IPS DF 4.7 (cell line): ENCODE data around the gene EXOC4.

Source experiments
- DNase-seq: peaks from one replicate; pipeline ENCODE4 v3.0.0-alpha.2; 2013; ENCODE audit warnings: low spot score; ENCODE audit errors: extremely low read depth

The EXOC4 gene

DNA sequence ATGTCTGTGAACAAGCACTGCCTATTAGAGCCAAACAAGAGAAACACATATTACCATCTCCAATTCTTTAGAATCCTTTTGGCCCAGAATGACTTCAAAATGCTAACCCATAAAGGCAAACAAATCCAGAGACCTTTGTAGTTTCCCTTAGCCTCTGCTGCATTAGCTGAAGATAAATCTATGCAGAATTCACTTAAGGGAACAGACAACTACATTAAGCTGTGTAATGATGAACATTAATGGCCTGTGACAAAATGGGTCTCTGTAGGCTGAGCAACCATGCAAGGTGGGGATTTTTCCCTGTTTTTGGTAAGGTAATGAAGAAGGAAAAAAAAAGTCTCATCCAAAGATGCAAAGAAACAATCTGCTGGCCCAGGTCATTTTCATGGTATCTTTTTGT is 411.6 kb downstream of the EXOC4 start:
- DNase-seq = no peak

GRCh38 chr7:133668296-133669060 is 415.6 kb downstream of the EXOC4 start:
- no peak for DNase-seq

GRCh38 chr7:133669061-133669455 is 416.2 kb downstream of the EXOC4 start:
- no peak for DNase-seq

DNA sequence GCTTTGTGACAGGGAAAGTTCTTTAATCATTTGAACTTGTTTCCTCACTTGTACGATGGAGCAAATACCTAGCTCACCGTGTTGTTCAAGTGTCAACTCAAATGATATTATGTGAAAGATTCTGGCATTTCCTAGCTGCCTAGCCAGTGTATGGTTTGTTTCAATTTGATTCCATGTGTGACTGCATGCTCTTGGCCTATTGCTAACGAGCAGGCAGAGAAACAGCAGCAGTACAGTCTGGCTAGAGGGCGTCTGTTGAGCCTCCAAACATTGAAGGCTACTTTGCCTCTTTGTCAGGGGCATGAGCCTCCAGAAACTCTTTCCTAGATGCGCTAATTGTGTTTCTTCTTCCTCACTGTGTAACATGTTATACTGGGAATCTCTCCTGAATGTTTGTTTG is 417.4 kb downstream of the EXOC4 start:
- DNase-seq = no peak

GRCh38 chr7:133672866-133673265 is 420.0 kb downstream of the EXOC4 start:
- no peak for DNase-seq

- DNase-seq = no peak
Observed at GRCh38 chr7:133674079-133674763, 421.3 kb downstream of the EXOC4 start.

DNA sequence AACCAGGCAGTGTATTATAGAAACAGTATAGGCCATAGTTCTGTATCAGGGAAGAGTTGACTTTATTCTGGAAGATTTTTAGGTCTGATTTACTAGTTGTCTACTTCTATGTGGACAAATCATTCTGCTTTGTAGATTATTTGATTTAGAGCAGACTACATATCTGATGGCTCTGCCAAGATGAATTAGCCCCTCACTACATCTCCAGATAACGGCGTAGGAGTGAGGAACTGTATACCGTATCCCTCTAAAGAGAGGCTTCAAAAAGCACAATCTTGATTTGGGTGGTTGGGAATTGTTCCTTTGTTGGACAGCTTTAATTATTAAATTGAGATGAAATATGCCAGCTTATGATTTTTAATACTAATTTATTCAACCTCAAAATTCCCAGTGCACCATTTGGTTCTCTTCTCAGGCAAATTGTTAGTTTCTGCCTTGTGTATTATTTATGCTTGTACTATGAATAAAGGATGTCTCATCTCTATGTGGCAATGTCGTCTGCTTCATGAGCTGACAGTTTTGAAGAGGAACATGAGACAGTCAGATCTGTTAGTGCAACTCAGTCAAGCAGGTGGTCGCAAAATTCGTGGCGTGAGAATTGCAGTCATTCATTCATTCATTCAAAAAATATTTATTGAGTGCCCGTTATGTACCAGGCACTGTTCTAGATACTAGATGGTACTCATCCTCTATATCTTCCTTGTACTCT is 422.8 kb downstream of the EXOC4 start:
- DNase-seq = no peak

DNA sequence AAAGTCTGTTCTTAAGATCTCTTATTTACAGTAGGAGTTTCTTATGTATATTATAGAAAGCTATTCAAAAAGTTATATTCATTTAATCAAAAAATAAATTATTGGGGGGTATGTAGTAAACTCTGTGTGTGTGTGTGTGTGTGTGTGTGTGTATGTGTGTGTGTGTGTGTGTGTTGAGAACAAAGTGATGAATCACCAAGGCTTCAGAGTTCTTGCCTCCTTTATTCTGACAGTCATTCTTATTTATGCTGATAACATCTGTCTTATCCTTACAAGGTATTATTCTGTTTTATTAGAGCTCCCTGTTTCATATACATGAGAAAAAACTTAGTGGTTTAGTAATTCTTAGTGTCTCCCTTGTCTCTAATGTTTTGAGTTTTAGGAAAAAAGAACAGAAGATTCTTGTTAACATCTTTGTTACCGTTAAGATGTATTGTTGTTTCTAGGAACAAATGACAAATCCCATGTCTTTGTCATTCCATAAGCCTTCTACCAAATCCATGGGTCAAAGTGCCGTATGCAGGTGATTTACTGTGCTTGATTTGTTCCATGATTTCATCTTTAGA is 424.0 kb downstream of the EXOC4 start:
- DNase-seq = no peak

DNA sequence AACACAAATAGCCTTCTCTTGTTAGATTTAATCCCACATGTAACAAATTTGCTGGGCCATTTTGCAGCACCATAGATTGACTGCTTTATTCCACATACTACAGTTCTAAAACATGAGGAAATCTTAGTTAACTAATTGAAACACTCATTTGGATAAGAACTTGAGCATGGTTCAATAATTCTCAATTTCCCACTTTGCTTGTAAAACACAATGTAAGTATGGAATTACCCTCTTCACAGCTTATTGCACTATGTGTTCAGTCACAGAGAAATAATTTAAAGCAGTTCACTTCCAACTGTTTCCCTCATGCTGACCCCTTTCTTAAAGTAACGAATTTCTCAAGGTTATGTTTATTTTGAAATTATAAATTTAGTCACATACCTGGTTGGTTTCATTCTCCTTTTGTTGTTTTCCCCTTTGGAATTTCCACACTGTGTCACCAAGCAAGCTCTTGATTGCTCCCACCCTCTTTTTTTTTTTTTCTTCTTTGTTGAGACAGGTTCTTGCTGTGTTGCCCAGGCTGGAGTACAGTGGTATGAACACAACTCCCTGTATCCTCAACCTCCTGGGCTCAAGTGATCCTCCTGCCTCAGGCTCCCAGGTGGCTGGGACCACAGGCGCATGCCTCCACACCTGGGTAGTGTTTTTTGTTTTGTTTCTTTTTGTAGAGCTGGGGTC is 425.4 kb downstream of the EXOC4 start:
- DNase-seq = no peak

GRCh38 chr7:133679977-133680376 is 427.1 kb downstream of the EXOC4 start:
- DNase-seq = no peak

DNA sequence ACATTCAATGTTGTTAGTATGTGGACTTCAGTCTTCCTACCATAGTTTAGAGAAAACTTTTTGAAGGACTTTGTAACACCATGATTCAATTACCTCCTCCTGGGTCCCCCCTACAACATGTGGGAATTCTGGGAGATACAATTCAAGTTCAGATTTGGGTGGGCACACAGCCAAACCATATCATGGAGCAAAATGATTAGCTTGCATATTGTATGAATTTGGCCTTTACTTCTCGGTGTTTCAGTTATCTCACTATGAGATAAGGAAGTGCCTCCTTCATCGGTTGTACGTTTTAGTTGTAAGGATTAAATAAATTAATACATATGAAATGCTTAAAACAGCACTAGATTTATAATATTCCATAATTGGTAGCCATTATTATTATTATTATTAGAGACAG is 428.7 kb downstream of the EXOC4 start:
- DNase-seq = no peak

DNA sequence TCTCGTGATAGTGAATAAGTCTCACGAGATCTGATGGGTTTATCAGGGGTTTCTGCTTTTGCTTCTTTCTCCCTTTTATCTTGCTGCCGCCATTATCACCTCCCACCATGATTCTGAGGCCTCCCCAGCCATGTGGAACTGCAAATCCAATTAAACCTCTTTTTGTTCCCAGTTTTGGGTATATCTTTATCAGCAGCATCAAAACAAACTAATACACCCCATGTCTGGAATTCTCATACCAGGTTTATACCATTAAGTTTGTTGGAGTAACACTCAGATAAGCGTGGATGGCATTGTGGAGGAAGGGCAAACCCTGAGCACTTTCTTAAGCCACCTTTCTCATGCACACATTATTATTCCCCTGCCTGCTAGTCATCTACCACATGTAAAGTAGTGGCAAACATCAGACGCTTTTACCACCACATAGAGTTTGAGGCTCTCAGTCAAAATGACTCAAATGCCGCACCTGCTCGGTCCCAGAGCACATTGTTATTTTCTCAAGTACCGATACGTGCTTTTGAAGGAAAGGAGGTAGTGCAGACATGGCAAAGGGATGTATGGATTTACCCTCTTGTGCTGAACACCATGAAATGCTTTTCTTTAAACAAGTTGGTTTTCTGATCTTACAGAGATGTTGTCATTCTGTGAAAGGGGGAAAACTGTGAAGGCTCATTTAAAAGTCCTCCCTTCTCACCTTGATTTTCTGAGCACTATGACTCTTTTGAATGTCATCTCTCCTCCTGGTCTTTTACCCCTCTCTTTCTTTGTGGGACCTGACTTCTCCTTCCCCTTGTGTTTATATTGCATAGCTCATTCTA is 429.7 kb downstream of the EXOC4 start:
- no peak for DNase-seq

- no peak for DNase-seq
Observed at GRCh38 chr7:133683182-133683454, 430.2 kb downstream of the EXOC4 start.

DNA sequence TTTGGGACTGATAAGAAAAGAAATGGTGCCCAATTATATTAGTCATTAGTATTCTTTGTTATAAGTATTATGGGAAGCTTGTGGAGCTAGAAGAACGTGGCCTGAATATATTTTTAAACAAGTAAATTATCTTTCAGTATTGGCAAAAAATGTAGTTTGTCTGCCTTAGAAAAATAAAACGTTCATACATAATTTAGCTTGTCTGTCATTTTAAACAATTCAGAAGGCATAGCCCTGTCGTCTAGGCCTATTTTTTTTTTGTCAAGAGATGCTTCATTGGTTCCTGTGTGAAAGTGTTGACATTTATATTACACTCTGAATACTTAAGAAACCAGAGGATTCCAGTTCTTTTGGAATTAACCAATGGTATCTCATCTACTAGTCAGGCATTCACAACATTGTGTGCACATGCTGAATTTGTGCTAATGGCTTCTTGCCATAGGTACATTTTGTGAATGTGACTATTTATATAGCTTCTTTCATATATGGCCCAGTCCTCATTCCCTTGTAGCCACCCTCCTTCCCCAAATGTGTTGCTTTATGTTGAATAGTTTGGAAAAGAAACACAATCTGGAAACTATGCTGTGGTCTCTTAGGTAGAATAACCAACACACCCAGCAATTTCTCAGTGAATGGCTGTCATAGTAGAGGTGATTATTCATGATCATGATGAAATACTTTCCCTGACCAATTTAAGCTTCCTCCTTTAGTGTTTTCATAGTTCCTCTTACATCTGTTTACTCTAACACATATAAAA is 435.8 kb downstream of the EXOC4 start:
- DNase-seq = no peak

GRCh38 chr7:133690740-133691139 is 437.9 kb downstream of the EXOC4 start:
- no peak for DNase-seq

- no peak for DNase-seq
Observed at GRCh38 chr7:133691727-133692610, 439.1 kb downstream of the EXOC4 start.

GRCh38 chr7:133693281-133693680 is 440.4 kb downstream of the EXOC4 start:
- no peak for DNase-seq

DNA sequence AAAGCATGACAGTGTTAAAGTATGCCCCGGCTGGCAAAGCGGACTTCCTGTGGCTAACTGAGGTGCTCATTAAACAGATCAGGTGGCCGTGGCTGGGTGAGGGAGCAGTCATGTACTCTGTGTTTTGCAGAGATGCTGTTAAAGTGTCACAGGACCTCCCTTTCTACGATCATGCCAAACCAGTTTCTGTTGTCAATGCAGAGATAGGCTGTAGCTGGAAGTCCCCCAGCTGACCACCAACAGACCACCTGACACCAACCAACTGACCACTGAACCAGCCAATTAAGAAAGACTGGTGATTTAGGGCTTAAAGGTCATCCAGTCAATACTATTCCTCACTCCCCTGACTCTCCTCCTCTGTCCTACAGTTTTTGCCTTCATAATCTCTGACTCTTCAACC is 443.2 kb downstream of the EXOC4 start:
- no peak for DNase-seq

GRCh38 chr7:133697585-133697984 is 444.7 kb downstream of the EXOC4 start:
- no peak for DNase-seq
